Activated CD8-positive, alpha-beta T cell treated with anti-CD3 and anti-CD28 coated beads for 36 hours (primary cell): ENCODE data around the gene THADA. TPM values are rescaled to one million over a fixed set of nuclear protein-coding genes. Genes with fewer than 3 reads are reported as not detected.

ENCODE experiments used
- ATAC-seq: fragments of 200-7000 bp; cut with Tn5 transposase; one replicate; pipeline ENCODE4 v1.10.0; 2021; ENCODE audit warnings: mild to moderate bottlenecking, moderate library complexity
- CTCF ChIA-PET: fragments of 350-600 bp; sonication (Branson Sonifier 250); formaldehyde crosslinking; loops from one replicate; lab custom pipeline; 2021; ENCODE audit warnings: antibody characterized with exemption; lab: Charles Lee
- POLR2A ChIA-PET: fragments of 350-600 bp; sonication (Branson Sonifier 250); formaldehyde crosslinking; loops from one replicate; lab custom pipeline; 2021; ENCODE audit warnings: antibody characterized with exemption; lab: Charles Lee
- DNase-seq: peaks from one replicate; pipeline ENCODE4 v3.0.0-alpha.2; 2020
- H3K27ac Mint-ChIP-seq: one replicate; pipeline ENCODE4 v1.8.0; 2021; ENCODE audit warnings: mild to moderate bottlenecking, mixed read lengths
- H3K27me3 Mint-ChIP-seq: one replicate; pipeline ENCODE4 v1.8.0; 2021; ENCODE audit warnings: mixed read lengths
- H3K36me3 Mint-ChIP-seq: one replicate; pipeline ENCODE4 v1.8.0; 2021; ENCODE audit warnings: low read depth, mixed read lengths
- H3K4me1 Mint-ChIP-seq: one replicate; pipeline ENCODE4 v1.8.0; 2021; ENCODE audit warnings: low read depth, mixed read lengths
- H3K4me3 Mint-ChIP-seq: one replicate; pipeline ENCODE4 v1.8.0; 2021; ENCODE audit warnings: mild to moderate bottlenecking, moderate library complexity, mixed read lengths
- H3K9me3 Mint-ChIP-seq: one replicate; pipeline ENCODE4 v1.8.0; 2021; ENCODE audit warnings: mixed read lengths
- intact Hi-C: fragments of 100-400 bp; cut with micrococcal nuclease; formaldehyde crosslinking; loops from one replicate; pipeline ENCODE4 v1.10.0; 2022
- total RNA-seq, 2 experiments: library from RNA; stranded (reverse); gene quantifications; one replicate each; pipeline ENCODE4 v1.2.3, GENCODE V29; 2021
- TF ChIP-seq, protein P1 (sequence below): fragments of 200-600 bp; IDR thresholded peaks from one replicate; pipeline ENCODE4 v1.8.0; 2022; ENCODE audit warnings: antibody characterized with exemption, mild to moderate bottlenecking

The THADA gene
- total RNA-seq, 2 experiments from 2014 or later: 31.3 to 31.6 TPM

DNA sequence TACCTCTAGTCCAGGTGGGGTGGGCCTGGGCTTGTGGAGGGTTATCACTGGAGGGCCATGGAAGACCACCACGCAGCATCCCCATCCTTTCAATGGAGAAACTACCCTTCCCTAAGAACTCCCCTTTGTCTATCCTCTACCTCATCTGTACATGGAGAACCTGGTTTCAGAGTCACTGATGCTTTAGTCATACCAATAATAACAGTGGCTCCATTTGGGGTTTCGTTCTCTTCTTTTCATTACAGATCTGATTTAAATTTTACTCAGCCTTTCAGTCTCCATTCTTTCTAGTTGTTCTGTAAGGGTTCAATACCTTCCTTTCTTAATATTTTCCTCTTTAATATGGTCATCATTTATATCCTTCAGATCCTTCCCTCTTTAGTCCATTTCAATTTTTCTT, 314.8 kb downstream of the THADA start:
- intact Hi-C loops: no loop called here
- no peak for DNase-seq
- Mint-ChIP-seq H3K27me3 (no peaks in the 10 kb centered on the region), H3K36me3 (peaks cover 56% of the 10 kb centered on the region), H3K27ac (no peak overlapping the region), H3K4me3 (no peak overlapping the region), H3K4me1 (no peaks in the 10 kb centered on the region), H3K9me3 (peaks cover 14% of the 10 kb centered on the region)
- peak; percentile 37 for ATAC-seq
- TF ChIP-seq, protein P1, sequence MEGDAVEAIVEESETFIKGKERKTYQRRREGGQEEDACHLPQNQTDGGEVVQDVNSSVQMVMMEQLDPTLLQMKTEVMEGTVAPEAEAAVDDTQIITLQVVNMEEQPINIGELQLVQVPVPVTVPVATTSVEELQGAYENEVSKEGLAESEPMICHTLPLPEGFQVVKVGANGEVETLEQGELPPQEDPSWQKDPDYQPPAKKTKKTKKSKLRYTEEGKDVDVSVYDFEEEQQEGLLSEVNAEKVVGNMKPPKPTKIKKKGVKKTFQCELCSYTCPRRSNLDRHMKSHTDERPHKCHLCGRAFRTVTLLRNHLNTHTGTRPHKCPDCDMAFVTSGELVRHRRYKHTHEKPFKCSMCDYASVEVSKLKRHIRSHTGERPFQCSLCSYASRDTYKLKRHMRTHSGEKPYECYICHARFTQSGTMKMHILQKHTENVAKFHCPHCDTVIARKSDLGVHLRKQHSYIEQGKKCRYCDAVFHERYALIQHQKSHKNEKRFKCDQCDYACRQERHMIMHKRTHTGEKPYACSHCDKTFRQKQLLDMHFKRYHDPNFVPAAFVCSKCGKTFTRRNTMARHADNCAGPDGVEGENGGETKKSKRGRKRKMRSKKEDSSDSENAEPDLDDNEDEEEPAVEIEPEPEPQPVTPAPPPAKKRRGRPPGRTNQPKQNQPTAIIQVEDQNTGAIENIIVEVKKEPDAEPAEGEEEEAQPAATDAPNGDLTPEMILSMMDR: no peak
- ChIA-PET POLR2A (no interaction called here), CTCF (no interaction called here)

DNA sequence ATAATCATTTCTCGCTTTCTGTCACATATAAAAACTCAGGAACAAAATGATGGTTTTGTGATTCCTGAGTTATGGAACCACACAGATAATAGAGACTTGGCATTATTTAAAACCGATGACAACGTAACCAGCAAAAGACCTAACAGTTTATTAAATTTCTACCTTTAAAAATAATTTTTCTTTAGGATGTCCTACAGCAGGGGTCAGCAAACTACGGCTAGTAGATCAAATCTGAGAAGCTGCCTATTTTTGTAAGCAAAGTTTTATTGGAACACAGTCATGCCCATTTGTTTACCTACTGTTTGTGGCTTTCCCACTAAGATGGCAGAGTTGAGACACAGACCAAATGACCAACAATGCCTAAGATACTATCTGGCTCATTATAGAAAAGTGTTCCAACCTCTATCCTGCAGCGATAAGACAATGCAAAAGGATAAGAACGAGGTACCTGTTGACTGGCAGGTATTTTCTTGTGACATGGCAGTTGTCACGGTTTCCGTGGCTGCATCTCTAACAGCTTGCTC, 316.5 kb downstream of the THADA start:
- ATAC-seq: no peak
- TF ChIP-seq, protein P1: no peak
- Mint-ChIP-seq H3K4me3 (no peak overlapping the region), H3K4me1 (no peaks in the 10 kb centered on the region), H3K36me3 (peaks cover 41% of the 10 kb centered on the region), H3K27me3 (no peaks in the 10 kb centered on the region), H3K9me3 (peaks cover 3% of the 10 kb centered on the region), H3K27ac (no peak overlapping the region)
- ChIA-PET CTCF (interaction anchor here (1.0 kb wide), 1 partner anchor 14 kb away, joined by 3 read pairs; no protein-coding TSS in a partner anchor), POLR2A (interaction anchor here (0.5 kb wide), 1 partner anchor 1201 kb away, joined by 3 read pairs; no protein-coding TSS in a partner anchor)
- DNase-seq: no peak
- intact Hi-C loops: no loop called here

DNA sequence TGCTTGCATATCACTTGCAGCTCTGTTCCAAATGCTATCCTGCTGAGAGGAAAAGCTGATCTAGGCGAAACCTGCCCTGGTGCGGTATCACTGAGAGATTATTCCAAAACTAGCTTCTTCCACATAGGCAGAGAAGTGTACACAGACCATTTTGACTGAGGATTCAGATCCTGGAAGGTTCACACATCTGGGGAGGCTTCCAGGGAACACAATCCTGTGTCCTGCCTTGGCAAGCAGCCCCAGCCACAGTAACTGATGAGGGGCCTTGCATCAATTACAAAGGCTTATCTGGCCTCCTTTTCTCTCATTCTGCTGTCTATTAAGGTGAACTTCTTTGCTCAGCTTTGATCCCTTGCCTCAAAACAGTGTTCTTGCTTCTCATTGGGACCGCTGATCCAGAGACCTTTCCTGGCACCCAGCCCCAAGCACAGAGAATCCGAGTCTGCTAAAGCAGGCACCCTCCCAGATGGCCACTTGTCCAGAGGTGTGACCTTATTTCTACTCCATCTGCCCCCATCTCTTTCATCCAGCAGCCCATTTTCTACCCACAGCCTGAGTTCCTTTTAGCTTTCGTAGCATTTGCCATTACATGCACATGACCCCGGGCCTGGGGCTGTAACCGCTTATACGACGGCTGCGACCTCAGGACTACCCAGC, 317.1 kb downstream of the THADA start:
- Mint-ChIP-seq H3K4me1 (peaks cover 3% of the 10 kb centered on the region), H3K27ac (no peak overlapping the region), H3K9me3 (peaks cover 2% of the 10 kb centered on the region), H3K4me3 (no peak overlapping the region), H3K27me3 (no peaks in the 10 kb centered on the region), H3K36me3 (peaks cover 36% of the 10 kb centered on the region)
- no peak for DNase-seq
- intact Hi-C loops: no loop called here
- ChIA-PET CTCF (interaction anchor here (1.0 kb wide), 1 partner anchor 15 kb away, joined by 3 read pairs; no protein-coding TSS in a partner anchor), POLR2A (interaction anchor here (0.7 kb wide), 1 partner anchor 437 kb away, joined by 3 read pairs; no protein-coding TSS in a partner anchor)
- TF ChIP-seq, protein P1: no peak
- ATAC-seq: no peak

DNA sequence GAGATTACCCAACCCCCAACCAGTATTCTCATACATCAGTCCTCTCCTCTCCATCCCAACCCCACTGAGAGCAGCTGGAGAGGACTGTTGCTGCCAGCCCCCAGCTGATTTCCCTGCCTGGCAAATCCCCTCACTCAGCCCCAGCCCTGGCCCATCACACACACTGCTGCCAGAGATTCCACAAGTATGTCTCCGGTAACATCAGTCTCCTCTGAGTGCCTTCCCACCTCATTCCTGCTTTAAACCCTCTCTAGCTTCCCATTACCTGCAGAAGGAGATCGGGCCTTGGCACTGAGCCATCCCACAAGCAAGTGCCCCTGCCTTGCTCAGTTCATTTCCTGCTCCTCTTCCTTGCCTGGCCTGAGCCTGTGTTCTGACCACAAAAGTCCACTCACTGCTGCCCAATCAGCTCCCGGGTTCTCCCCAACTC, 318.9 kb downstream of the THADA start:
- ChIA-PET POLR2A (no interaction called here), CTCF (no interaction called here)
- TF ChIP-seq, protein P1: no peak
- H3K27me3 Mint-ChIP-seq: no peaks in the 10 kb centered on the region
- DNase-seq: no peak
- intact Hi-C loops: no loop called here
- H3K27ac Mint-ChIP-seq: no peak overlapping the region
- peaks cover 23% of the 10 kb centered on the region for H3K36me3 Mint-ChIP-seq
- no peak overlapping the region for H3K4me3 Mint-ChIP-seq
- peaks cover 8% of the 10 kb centered on the region for H3K4me1 Mint-ChIP-seq
- H3K9me3 Mint-ChIP-seq: no peaks in the 10 kb centered on the region
- no peak for ATAC-seq
